HepG2 (cell line): ENCODE data around the gene MARCHF9. TPM values are rescaled to one million over a fixed set of nuclear protein-coding genes. Genes with fewer than 3 reads are reported as not detected.

Experiments
- AHR ChIP-seq: IDR thresholded peaks from 2 replicates; pipeline ENCODE4 v1.6.1; 2018; ENCODE audit warnings: missing genetic modification reagents, missing compliant biosample characterization
- JARID2 ChIP-seq: sonication (generic); formaldehyde crosslinking; IDR thresholded peaks from 2 replicates; pipeline ENCODE4 v1.8.1; 2023; ENCODE audit warnings: missing genetic modification reagents, inconsistent platforms; ENCODE audit not compliant: insufficient replicate concordance
- KDM1A ChIP-seq: IDR thresholded peaks from 2 replicates; pipeline ENCODE4 v1.6.1; 2016; ENCODE audit warnings: missing compliant biosample characterization
- KLF12 ChIP-seq: sonication (generic); formaldehyde crosslinking; IDR thresholded peaks from 2 replicates; pipeline ENCODE4 v1.4.0; 2020; ENCODE audit warnings: missing genetic modification reagents, borderline replicate concordance
- RBAK ChIP-seq: sonication (generic); formaldehyde crosslinking; IDR thresholded peaks from 2 replicates; pipeline ENCODE4 v1.5.1; 2020; ENCODE audit warnings: mild to moderate bottlenecking, missing genetic modification reagents
- RBFOX2 ChIP-seq: fragments of 200-400 bp; formaldehyde crosslinking; IDR thresholded peaks from 2 replicates; pipeline ENCODE4 v1.6.1; 2017; ENCODE audit warnings: low read depth, mild to moderate bottlenecking, low read length
- STAG1 ChIP-seq: sonication (generic); formaldehyde crosslinking; IDR thresholded peaks from 2 replicates; pipeline ENCODE4 v1.4.0; 2020; ENCODE audit warnings: missing genetic modification reagents
- ZBTB42 ChIP-seq: sonication (generic); formaldehyde crosslinking; IDR thresholded peaks from 2 replicates; pipeline ENCODE4 v1.5.0; 2020; ENCODE audit warnings: mild to moderate bottlenecking, missing genetic modification reagents
- ZGPAT ChIP-seq: IDR thresholded peaks from 2 replicates; pipeline ENCODE4 v1.6.1; 2016; ENCODE audit warnings: mild to moderate bottlenecking
- polyA plus RNA-seq, 8 experiments: library from polyadenylated mRNA; depleted of rRNA in 3 of 8; stranded (reverse) in 7 of 8; unstranded in 1 of 8; fragments of >200 nt; fragmentation: Illumina TruSeq in 4 of 8; extraction: Trizol in 4 of 8; gene quantifications; 2 replicates each; pipeline versions ENCODE4 v1.2.1 to v1.2.3, GENCODE V29; 2011 to 2016; ENCODE audit warnings: low read depth in 4 of 8, missing spikeins in 1 of 8, mixed read lengths in 1 of 8; ENCODE audit not compliant: insufficient read depth in 1 of 8
- total RNA-seq, 5 experiments: library from RNA; depleted of rRNA; stranded (reverse); fragments of >200 nt; fragmentation: Illumina TruSeq; extraction: Trizol; gene quantifications; 2 replicates each; pipeline ENCODE4 v1.2.3, GENCODE V29; 2016; ENCODE audit warnings: low read depth in 1 of 5
- TF ChIP-seq, protein P1 (sequence below): sonication (generic); formaldehyde crosslinking; IDR thresholded peaks from 2 replicates; pipeline ENCODE4 v1.4.0; 2020; ENCODE audit warnings: missing genetic modification reagents, mild to moderate bottlenecking, borderline replicate concordance
- TF ChIP-seq, protein P2 (sequence below): sonication (generic); formaldehyde crosslinking; IDR thresholded peaks from 2 replicates; pipeline ENCODE4 v1.4.0; 2020; ENCODE audit warnings: missing genetic modification reagents
- TF ChIP-seq, protein P3 (sequence below): sonication (generic); formaldehyde crosslinking; IDR thresholded peaks from 2 replicates; pipeline ENCODE4 v1.8.1; 2023; ENCODE audit warnings: mild to moderate bottlenecking, inconsistent platforms, moderate library complexity, missing genetic modification reagents, borderline replicate concordance
- TF ChIP-seq, protein P4 (sequence below): sonication (generic); formaldehyde crosslinking; IDR thresholded peaks from 2 replicates; pipeline ENCODE4 v1.4.0; 2020; ENCODE audit warnings: mild to moderate bottlenecking, missing genetic modification reagents

The MARCHF9 gene
- total and polyA plus RNA-seq, 2 of the 13 experiments (the other 11 are each of a cell fraction or from before 2014, with no cell fraction given) = 5.7 to 9.6 TPM

GRCh38 chr12:57772429-57773322 is 17.8 kb downstream of the MARCHF9 start, which contains the start of gene EEF1AKMT3 (continued):
- TF ChIP-seq, protein P1, sequence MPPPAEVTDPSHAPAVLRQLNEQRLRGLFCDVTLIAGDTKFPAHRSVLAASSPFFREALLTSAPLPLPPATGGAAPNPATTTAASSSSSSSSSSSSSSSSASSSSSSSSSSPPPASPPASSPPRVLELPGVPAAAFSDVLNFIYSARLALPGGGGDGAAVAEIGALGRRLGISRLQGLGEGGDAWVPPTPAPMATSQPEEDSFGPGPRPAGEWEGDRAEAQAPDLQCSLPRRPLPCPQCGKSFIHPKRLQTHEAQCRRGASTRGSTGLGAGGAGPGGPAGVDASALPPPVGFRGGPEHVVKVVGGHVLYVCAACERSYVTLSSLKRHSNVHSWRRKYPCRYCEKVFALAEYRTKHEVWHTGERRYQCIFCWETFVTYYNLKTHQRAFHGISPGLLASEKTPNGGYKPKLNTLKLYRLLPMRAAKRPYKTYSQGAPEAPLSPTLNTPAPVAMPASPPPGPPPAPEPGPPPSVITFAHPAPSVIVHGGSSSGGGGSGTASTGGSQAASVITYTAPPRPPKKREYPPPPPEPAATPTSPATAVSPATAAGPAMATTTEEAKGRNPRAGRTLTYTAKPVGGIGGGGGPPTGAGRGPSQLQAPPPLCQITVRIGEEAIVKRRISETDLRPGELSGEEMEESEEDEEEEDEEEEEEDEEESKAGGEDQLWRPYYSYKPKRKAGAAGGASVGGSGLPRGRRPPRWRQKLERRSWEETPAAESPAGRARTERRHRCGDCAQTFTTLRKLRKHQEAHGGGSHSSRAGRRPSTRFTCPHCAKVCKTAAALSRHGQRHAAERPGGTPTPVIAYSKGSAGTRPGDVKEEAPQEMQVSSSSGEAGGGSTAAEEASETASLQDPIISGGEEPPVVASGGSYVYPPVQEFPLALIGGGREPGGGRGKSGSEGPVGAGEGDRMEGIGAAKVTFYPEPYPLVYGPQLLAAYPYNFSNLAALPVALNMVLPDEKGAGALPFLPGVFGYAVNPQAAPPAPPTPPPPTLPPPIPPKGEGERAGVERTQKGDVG (CRISPR knock-in tag) = 0 out of 2 replicates have a peak, but pooled peaks have one; percentile 10
- TF ChIP-seq ZGPAT (CRISPR knock-in tag) (peak; percentile 33; the same call in 1 of the 2 replicates), RBAK (CRISPR knock-in tag) (0 out of 2 replicates have a peak, but pooled peaks have one; percentile 37), RBFOX2 (peak; percentile 69), STAG1 (CRISPR knock-in tag) (no peak), AHR (CRISPR knock-in tag) (0 out of 2 replicates have a peak, but pooled peaks have one; percentile 8), JARID2 (no peak), KDM1A (no peak), KLF12 (CRISPR knock-in tag) (0 out of 2 replicates have a peak, but pooled peaks have one; percentile 59), ZBTB42 (CRISPR knock-in tag) (0 out of 2 replicates have a peak, but pooled peaks have one; percentile 15)
- TF ChIP-seq, protein P2, sequence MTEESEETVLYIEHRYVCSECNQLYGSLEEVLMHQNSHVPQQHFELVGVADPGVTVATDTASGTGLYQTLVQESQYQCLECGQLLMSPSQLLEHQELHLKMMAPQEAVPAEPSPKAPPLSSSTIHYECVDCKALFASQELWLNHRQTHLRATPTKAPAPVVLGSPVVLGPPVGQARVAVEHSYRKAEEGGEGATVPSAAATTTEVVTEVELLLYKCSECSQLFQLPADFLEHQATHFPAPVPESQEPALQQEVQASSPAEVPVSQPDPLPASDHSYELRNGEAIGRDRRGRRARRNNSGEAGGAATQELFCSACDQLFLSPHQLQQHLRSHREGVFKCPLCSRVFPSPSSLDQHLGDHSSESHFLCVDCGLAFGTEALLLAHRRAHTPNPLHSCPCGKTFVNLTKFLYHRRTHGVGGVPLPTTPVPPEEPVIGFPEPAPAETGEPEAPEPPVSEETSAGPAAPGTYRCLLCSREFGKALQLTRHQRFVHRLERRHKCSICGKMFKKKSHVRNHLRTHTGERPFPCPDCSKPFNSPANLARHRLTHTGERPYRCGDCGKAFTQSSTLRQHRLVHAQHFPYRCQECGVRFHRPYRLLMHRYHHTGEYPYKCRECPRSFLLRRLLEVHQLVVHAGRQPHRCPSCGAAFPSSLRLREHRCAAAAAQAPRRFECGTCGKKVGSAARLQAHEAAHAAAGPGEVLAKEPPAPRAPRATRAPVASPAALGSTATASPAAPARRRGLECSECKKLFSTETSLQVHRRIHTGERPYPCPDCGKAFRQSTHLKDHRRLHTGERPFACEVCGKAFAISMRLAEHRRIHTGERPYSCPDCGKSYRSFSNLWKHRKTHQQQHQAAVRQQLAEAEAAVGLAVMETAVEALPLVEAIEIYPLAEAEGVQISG = no peak
- TF ChIP-seq, protein P3, sequence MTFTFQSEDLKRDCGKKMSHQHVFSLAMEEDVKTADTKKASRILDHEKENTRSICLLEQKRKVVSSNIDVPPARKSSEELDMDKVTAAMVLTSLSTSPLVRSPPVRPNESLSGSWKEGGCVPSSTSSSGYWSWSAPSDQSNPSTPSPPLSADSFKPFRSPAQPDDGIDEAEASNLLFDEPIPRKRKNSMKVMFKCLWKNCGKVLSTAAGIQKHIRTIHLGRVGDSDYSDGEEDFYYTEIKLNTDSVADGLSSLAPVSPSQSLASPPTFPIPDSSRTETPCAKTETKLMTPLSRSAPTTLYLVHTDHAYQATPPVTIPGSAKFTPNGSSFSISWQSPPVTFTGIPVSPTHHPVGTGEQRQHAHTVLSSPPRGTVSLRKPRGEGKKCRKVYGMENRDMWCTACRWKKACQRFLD = 0 out of 2 replicates have a peak, but pooled peaks have one; percentile 11
- TF ChIP-seq, protein P4, sequence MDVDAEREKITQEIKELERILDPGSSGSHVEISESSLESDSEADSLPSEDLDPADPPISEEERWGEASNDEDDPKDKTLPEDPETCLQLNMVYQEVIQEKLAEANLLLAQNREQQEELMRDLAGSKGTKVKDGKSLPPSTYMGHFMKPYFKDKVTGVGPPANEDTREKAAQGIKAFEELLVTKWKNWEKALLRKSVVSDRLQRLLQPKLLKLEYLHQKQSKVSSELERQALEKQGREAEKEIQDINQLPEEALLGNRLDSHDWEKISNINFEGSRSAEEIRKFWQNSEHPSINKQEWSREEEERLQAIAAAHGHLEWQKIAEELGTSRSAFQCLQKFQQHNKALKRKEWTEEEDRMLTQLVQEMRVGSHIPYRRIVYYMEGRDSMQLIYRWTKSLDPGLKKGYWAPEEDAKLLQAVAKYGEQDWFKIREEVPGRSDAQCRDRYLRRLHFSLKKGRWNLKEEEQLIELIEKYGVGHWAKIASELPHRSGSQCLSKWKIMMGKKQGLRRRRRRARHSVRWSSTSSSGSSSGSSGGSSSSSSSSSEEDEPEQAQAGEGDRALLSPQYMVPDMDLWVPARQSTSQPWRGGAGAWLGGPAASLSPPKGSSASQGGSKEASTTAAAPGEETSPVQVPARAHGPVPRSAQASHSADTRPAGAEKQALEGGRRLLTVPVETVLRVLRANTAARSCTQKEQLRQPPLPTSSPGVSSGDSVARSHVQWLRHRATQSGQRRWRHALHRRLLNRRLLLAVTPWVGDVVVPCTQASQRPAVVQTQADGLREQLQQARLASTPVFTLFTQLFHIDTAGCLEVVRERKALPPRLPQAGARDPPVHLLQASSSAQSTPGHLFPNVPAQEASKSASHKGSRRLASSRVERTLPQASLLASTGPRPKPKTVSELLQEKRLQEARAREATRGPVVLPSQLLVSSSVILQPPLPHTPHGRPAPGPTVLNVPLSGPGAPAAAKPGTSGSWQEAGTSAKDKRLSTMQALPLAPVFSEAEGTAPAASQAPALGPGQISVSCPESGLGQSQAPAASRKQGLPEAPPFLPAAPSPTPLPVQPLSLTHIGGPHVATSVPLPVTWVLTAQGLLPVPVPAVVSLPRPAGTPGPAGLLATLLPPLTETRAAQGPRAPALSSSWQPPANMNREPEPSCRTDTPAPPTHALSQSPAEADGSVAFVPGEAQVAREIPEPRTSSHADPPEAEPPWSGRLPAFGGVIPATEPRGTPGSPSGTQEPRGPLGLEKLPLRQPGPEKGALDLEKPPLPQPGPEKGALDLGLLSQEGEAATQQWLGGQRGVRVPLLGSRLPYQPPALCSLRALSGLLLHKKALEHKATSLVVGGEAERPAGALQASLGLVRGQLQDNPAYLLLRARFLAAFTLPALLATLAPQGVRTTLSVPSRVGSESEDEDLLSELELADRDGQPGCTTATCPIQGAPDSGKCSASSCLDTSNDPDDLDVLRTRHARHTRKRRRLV (CRISPR knock-in tag) = 0 out of 2 replicates have a peak, but pooled peaks have one; percentile 23
